Lower lobe of right lung (tissue), 2 donors: ENCODE data around the gene MOSPD2. TPM values are rescaled to one million over a fixed set of nuclear protein-coding genes. Genes with fewer than 3 reads are reported as not detected.

Source experiments
- ATAC-seq, 2 donors: fragments of 200-7000 bp; cut with Tn5 transposase; one replicate each; pipeline ENCODE4 v1.9.1; 2020 to 2022; ENCODE audit warnings: mild to moderate bottlenecking in 2 of 2, moderate library complexity in 2 of 2
- DNase-seq: peaks from one replicate; pipeline ENCODE4 v3.0.0-alpha.2; 2020
- H3K27ac ChIP-seq: fragments of 200-600 bp; one replicate; pipeline ENCODE4 v1.8.0; 2022
- H3K27me3 ChIP-seq: fragments of 200-600 bp; one replicate; pipeline ENCODE4 v1.8.0; 2022; ENCODE audit warnings: low read depth
- H3K36me3 ChIP-seq: fragments of 200-600 bp; one replicate; pipeline ENCODE4 v1.8.0; 2022; ENCODE audit warnings: mild to moderate bottlenecking
- H3K4me1 ChIP-seq: fragments of 200-600 bp; one replicate; pipeline ENCODE4 v1.8.0; 2022
- H3K4me3 ChIP-seq: fragments of 200-600 bp; one replicate; pipeline ENCODE4 v1.8.0; 2022; ENCODE audit warnings: mild to moderate bottlenecking
- H3K9me3 ChIP-seq: fragments of 200-600 bp; one replicate; pipeline ENCODE4 v1.8.0; 2022
- intact Hi-C: fragments of 100-400 bp; cut with DNase I; formaldehyde crosslinking; loops from one replicate; pipeline ENCODE4 v1.11.0; 2022
- long read RNA-seq: library from polyadenylated mRNA; unstranded; transcript quantifications from one replicate; pipeline ENCODE4 v2.0.0, GENCODE V29; 2021
- total RNA-seq: library from RNA; stranded (reverse); fragmentation: NEBNext Ultra II Directional; extraction: Animal tissue kit (Norgen Biotek cat#: 25700); gene quantifications from one replicate; pipeline ENCODE4 v1.2.1, GENCODE V29; 2021
- TF ChIP-seq, protein P1 (sequence below): fragments of 200-600 bp; IDR thresholded peaks from one replicate; pipeline ENCODE4 v1.8.0; 2022; ENCODE audit warnings: antibody characterized with exemption, mild to moderate bottlenecking
- donor health status: DM: no; HTN: yes; CAD: no; lungs with severe emphysema.

MOSPD2 gene
- total RNA-seq = 39.8 TPM
- long read RNA-seq, full-length matches to known transcripts = 26 of 44 reads
- long read RNA-seq, partial matches to known transcripts = 5 of 44 reads
- long read RNA-seq, other reads (novel, unspliced or antisense) = 13 of 44 reads

- H3K27ac ChIP-seq = peak within 1 kb of the TSS; percentile 81
- intact Hi-C loops = no loop called here
- ATAC-seq = peak; percentile 99 to 100
Observed at GRCh38 chrX:14872851-14873675, at the start of gene MOSPD2, which contains the start of gene FANCB. Gene MOSPD2 (plus strand): TSS chrX:14873421. CDS start chrX:14873529, 108 bp downstream. Gene FANCB (minus strand): TSS chrX:14873069. CDS start chrX:14865510, 7,559 bp downstream.

DNA sequence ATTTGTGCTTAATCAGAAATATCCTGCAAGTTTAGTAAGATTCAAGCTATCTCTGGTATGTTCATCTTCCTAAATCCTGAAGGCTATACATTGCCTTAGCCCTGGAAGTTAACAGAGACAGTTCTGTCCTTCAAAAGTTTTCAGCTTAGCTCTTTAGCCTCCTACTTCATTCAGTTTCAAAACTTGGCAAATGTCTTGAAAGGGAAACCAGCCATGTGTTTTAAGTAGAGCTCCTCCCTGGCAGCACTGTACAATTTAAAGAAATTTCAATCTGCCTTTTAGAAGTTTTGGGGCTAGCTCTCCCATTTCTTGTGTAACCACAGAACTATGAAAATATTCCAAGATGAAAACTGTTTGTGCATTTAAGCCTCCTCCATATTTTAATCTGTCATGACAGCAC is 47.4 kb upstream of the MOSPD2 start:
- TF ChIP-seq, protein P1, sequence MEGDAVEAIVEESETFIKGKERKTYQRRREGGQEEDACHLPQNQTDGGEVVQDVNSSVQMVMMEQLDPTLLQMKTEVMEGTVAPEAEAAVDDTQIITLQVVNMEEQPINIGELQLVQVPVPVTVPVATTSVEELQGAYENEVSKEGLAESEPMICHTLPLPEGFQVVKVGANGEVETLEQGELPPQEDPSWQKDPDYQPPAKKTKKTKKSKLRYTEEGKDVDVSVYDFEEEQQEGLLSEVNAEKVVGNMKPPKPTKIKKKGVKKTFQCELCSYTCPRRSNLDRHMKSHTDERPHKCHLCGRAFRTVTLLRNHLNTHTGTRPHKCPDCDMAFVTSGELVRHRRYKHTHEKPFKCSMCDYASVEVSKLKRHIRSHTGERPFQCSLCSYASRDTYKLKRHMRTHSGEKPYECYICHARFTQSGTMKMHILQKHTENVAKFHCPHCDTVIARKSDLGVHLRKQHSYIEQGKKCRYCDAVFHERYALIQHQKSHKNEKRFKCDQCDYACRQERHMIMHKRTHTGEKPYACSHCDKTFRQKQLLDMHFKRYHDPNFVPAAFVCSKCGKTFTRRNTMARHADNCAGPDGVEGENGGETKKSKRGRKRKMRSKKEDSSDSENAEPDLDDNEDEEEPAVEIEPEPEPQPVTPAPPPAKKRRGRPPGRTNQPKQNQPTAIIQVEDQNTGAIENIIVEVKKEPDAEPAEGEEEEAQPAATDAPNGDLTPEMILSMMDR = no peak
- DNase-seq = no peak
- no peaks in the 10 kb centered on the region for H3K27me3 ChIP-seq

More at GRCh38 chrX:14872851-14873675, at the start of gene MOSPD2, which contains the start of gene FANCB:
- Histone ChIP-seq H3K9me3 (no peaks in the 10 kb centered on the region), H3K4me3 (peak within 1 kb of the TSS; percentile 72), H3K27me3 (no peaks in the 10 kb centered on the region), H3K36me3 (no peaks in the 10 kb centered on the region), H3K4me1 (peaks cover 5% of the 10 kb centered on the region)
- DNase-seq = peak; percentile 97
- TF ChIP-seq, protein P1 = no peak

DNA sequence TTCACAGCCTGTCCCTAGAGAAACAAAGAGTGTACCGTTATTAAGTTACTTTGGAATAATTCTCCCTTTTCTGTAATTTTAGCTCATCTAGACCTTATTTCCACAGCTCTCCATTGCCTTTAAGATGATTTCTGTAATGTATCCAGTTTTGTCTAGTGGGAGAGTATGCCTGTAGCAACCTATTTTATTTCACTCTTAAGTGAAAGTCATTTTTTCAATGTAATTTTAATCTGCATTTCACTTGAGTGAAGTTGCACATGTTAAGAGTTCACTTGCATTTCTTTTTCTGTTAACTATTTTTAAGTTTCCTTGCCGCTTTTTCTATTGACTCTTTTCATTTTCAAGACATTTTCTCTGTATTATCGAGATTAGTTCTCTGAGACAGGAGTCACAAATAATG is 46.9 kb upstream of the MOSPD2 start:
- no peaks in the 10 kb centered on the region for H3K27me3 ChIP-seq
- H3K36me3 ChIP-seq = no peaks in the 10 kb centered on the region
- H3K4me3 ChIP-seq = no peak overlapping the region
- ATAC-seq (no peak), DNase-seq (no peak)
- no peak overlapping the region for H3K27ac ChIP-seq
- no peaks in the 10 kb centered on the region for H3K4me1 ChIP-seq
- TF ChIP-seq, protein P1 = no peak
- intact Hi-C loops = no loop called here
- no peaks in the 10 kb centered on the region for H3K9me3 ChIP-seq

More for the DNA sequence above, 47.4 kb upstream of the MOSPD2 start:
- intact Hi-C loops = no loop called here
- Histone ChIP-seq H3K36me3 (no peaks in the 10 kb centered on the region), H3K4me1 (no peaks in the 10 kb centered on the region), H3K4me3 (no peak overlapping the region), H3K27ac (no peak overlapping the region), H3K9me3 (no peaks in the 10 kb centered on the region)
- ATAC-seq = no peak

DNA sequence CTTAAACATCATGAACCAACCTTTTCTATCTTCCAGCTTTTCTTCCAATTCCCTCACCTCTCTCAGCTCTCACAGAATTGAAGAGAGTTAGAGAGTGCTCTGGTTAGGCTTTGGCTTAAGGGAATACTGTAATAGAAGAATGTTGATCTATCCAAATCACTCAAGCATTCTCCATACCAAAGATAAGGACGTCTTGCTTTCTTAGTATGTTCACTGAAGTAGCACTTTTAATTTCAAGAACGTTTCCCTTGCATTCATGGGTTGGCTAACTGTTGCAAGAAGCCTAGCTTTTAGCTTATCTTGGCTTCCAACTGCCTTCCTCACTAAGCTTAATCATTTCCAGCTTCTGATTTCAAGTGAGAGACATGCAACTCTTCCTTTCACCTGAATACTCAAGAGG is 43.6 kb upstream of the MOSPD2 start:
- Histone ChIP-seq H3K36me3 (no peaks in the 10 kb centered on the region), H3K27ac (no peak overlapping the region), H3K9me3 (no peaks in the 10 kb centered on the region), H3K4me1 (no peaks in the 10 kb centered on the region), H3K4me3 (no peak overlapping the region), H3K27me3 (no peaks in the 10 kb centered on the region)
- peak; percentile 61 to 81 for ATAC-seq
- DNase-seq = no peak
- intact Hi-C loops = no loop called here
- TF ChIP-seq, protein P1 = no peak

GRCh38 chrX:14832151-14832550 is 41.1 kb upstream of the MOSPD2 start:
- intact Hi-C loops = no loop called here
- Histone ChIP-seq H3K36me3 (no peaks in the 10 kb centered on the region), H3K4me1 (no peaks in the 10 kb centered on the region), H3K4me3 (no peak overlapping the region), H3K27me3 (no peaks in the 10 kb centered on the region), H3K27ac (no peak overlapping the region), H3K9me3 (no peaks in the 10 kb centered on the region)
- no peak for ATAC-seq
- DNase-seq = no peak
- TF ChIP-seq, protein P1 = no peak
